Cardiac fibroblast (primary cell): Measurements from ENCODE around the gene BNIP3.

ENCODE experiments used
- DNase-seq, 2 donors: peaks; one replicate each; pipeline versions ENCODE4 v3.0.0 to v3.0.0-alpha.2; 2010; ENCODE audit warnings: low read depth in 2 of 2
- H3K4me3 ChIP-seq, 2 donors: replicated peaks in 1 of 2; 1 replicate in 1 of 2; 2 replicates in 1 of 2; pipeline ENCODE4 v1.5.1; 2011; ENCODE audit warnings: low read depth in 2 of 2, low read length in 2 of 2, mild to moderate bottlenecking in 2 of 2, moderate library complexity in 1 of 2
- CTCF ChIP-seq: IDR thresholded peaks from one replicate; pipeline ENCODE4 v1.5.1; 2011; ENCODE audit warnings: low read depth, mild to moderate bottlenecking, low read length, inconsistent platforms

The BNIP3 gene

DNA sequence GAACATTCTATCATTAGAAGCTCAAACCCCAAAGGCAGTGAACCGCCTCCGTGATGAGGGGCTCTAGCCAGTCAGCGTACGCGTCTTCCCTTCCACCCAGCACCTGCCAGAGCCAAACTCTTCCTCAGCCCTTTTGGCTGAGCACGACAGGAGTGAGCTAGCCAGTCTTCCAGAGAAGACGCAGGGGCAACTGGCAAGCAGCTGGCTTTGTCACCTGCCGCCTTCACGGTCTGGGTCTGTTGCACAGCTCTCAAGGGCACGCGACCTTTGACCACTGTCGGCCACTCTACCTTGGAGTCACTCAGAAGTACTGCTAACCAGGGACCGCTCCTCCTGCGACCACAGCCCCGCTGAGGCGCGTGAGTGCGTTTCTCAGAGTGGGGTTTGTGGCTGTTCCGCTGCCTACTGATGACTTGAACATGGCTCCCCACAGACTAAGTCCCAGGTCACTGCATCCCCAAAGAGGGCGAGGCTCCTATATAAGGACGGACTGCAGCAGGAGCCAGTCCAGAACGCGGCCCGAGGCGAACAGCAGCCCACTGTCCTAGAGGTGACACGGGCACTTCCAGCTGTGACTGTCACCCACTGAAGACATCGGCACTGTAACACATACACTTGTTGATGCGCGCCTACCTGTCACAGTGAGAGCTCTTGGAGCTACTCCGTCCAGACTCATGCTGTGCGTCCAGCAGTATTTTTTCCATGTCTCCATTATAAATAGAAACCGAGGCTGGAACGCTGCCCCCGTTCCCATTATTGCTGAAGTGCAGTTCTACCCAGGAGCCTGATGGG lies 8.4 kb downstream of the BNIP3 start:
- TF ChIP-seq CTCF, result no peak
- H3K4me3 ChIP-seq, result no peak overlapping the region
- DNase-seq, result no peak

DNA sequence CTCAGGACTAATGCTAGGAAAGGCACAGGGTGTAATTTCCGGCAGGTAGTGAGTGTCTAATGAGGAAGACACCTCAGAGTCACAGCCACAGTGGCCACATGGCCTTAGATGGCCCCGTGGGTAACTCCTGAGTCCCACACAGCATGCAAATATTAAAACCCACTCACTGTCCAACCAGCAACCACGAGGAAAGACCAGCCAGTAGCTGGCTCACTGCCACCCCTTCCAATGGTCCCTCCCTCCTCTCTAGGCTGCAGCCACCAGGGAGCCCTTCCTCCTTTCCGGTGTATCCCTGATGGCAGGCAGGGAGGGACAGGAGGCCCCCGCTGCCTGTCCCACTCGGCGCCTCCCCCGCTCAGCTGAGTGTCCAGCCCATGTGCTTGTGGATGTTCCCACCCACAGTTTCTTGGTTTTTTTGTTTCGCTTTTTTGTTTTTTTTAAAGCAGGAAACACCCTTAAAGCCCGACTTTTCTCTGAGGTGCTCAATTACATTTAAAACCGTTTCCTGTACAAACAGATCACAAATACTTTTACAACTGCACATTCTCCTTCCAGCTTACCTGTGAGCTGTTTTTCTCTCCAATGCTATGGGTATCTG lies 9.2 kb downstream of the BNIP3 start:
- DNase-seq, result peak; percentile 58 to 61
- TF ChIP-seq CTCF, result no peak
- no peak overlapping the region for H3K4me3 ChIP-seq

DNA sequence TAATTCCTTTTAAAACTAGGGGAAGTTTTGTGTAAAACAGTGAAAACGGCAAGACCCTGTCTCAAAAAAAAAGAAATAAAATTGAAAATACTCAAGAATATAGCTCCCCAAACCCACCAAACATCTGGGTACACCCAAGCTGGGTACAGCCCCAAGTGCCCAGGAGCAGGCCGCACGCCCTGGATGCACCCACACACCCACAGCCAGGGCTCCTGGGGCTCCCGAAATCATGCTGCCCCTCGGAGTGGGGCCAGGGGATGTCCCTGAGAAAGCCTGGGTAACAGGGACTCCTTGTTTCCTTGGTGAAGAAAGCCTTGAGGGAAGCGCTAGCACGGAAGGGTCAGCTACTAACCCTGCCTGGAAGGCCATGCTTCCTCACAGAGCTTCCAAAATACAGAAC lies 10.1 kb downstream of the BNIP3 start:
- no peak for TF ChIP-seq CTCF
- H3K4me3 ChIP-seq, result no peak overlapping the region
- no peak for DNase-seq

GRCh38 chr10:131970946-131971345 lies 10.8 kb downstream of the BNIP3 start:
- no peak for DNase-seq
- no peak for TF ChIP-seq CTCF
- H3K4me3 ChIP-seq, result no peak overlapping the region

- no peak for TF ChIP-seq CTCF
- no peak overlapping the region for H3K4me3 ChIP-seq
- no peak for DNase-seq
These were observed 12.8 kb downstream of the BNIP3 start for GRCh38 chr10:131968949-131969348.

- no peak for TF ChIP-seq CTCF
- H3K4me3 ChIP-seq, result no peak overlapping the region
- no peak for DNase-seq
These were observed 17.4 kb downstream of the BNIP3 start for GRCh38 chr10:131964298-131964697.

- DNase-seq, result no peak
- no peak overlapping the region for H3K4me3 ChIP-seq
- TF ChIP-seq CTCF, result no peak
These were observed 17.9 kb downstream of the BNIP3 start for GRCh38 chr10:131963811-131964210.
